ENCODE measurements around the gene EYS.
"Not testable (repeated sequence)": the region's sequence is repeated elsewhere in the genome, so short reads cannot be mapped to it uniquely, and the experiment has no call there.

The EYS gene

GRCh38 chr6:65637289-65638046, 69.6 kb downstream of the EYS start:
- DNase-seq (ENCODE audit: extremely low spot score, insufficient read length, low read depth), result no peak
- FAIRE-seq, result no peak

DNA sequence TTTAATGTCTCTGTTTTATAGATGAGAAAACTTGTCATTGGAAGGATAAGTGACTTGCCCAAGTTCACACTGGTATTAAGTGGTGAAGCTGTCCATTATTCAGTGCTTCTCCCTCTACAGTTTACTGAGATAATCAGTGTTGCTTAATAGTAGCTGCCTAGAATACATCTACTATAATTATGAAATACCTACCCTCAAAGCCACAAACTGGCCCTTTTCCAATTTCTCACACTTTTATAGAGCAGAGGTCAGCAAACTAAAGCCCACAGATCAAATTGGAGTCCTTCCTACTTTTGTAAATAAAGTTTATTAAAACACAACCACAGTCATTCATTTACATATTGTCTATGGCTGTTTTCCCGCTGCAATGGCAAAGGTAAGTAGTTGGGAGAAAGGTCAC, 73.5 kb downstream of the EYS start:
- DNase-seq (ENCODE audit: extremely low spot score, insufficient read length, low read depth) (no peak), FAIRE-seq (no peak)

GRCh38 chr6:65631711-65632110, 75.3 kb downstream of the EYS start:
- DNase-seq (ENCODE audit: extremely low spot score, insufficient read length, low read depth) (no peak), FAIRE-seq (no peak)

- not testable (repeated sequence) for DNase-seq (ENCODE audit: extremely low spot score, insufficient read length, low read depth); FAIRE-seq
Measured at GRCh38 chr6:65627434-65627999, 79.5 kb downstream of the EYS start.

DNA sequence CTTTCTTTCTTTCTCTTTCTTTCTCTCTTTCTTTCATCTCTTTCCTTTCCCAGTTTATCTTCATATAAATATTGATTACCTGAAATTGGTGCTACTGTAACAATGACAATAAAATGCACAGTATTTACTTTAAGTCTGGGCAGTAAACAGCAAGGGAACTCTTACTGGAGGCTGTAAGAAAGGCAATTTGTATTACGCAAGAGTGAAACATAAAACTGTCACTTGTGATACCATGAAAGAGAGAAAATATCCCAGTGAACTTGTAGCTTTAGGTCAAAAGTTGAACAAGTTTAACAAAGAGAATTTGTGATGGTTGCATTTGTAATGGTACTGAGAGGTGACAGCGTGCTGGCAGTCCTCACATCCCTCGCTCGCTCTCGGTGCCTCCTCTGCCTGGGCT, 80.0 kb downstream of the EYS start:
- no peak for FAIRE-seq
- DNase-seq (ENCODE audit: extremely low spot score, insufficient read length, low read depth), result no peak

GRCh38 chr6:65623566-65623965, 83.5 kb downstream of the EYS start:
- no peak for DNase-seq (ENCODE audit: extremely low spot score, insufficient read length, low read depth)
- no peak for FAIRE-seq

GRCh38 chr6:65610746-65611145, 96.3 kb downstream of the EYS start:
- DNase-seq (ENCODE audit: extremely low spot score, insufficient read length, low read depth), result no peak
- FAIRE-seq, result no peak

- FAIRE-seq (no peak), DNase-seq (ENCODE audit: extremely low spot score, insufficient read length, low read depth) (no peak)
Measured at GRCh38 chr6:65595540-65595939, 111.5 kb downstream of the EYS start.

DNA sequence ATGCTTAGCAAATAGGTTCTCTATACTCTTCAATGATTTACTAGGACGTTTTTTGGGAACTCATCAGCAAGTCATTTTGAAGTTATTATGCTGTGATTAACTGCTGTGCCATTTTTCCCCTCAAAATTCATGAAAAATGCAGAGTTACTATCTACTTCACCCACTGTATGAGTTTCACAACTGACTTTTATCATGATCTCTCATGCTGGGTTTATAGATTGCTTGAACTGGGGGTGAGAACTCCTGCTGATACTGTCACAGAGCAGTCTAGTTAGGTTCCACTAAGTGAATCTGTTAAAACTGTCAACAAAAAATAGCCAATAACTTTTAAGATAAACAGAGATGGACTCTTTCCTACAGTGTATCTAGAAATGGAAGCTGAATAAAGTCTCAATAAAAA, 136.7 kb downstream of the EYS start:
- DNase-seq (ENCODE audit: extremely low spot score, insufficient read length, low read depth) (no peak), FAIRE-seq (no peak)

GRCh38 chr6:65569505-65569904, 137.5 kb downstream of the EYS start:
- FAIRE-seq (no peak), DNase-seq (ENCODE audit: extremely low spot score, insufficient read length, low read depth) (no peak)

GRCh38 chr6:65569056-65569455, 138.0 kb downstream of the EYS start:
- not testable (repeated sequence) for FAIRE-seq; DNase-seq (ENCODE audit: extremely low spot score, insufficient read length, low read depth)

- no peak for DNase-seq (ENCODE audit: extremely low spot score, insufficient read length, low read depth)
Measured at GRCh38 chr6:65566117-65566516, 140.9 kb downstream of the EYS start.

GRCh38 chr6:65558071-65558470, 149.0 kb downstream of the EYS start:
- DNase-seq (ENCODE audit: extremely low spot score, insufficient read length, low read depth) (no peak), FAIRE-seq (no peak)

More at GRCh38 chr6:65566117-65566516, 140.9 kb downstream of the EYS start:
- FAIRE-seq, result no peak

- FAIRE-seq, result no peak
- no peak for DNase-seq (ENCODE audit: extremely low spot score, insufficient read length, low read depth)
Measured at GRCh38 chr6:65557224-65557623, 149.8 kb downstream of the EYS start.

GRCh38 chr6:65546894-65547293, 160.1 kb downstream of the EYS start:
- DNase-seq (ENCODE audit: extremely low spot score, insufficient read length, low read depth) (no peak), FAIRE-seq (no peak)

DNA sequence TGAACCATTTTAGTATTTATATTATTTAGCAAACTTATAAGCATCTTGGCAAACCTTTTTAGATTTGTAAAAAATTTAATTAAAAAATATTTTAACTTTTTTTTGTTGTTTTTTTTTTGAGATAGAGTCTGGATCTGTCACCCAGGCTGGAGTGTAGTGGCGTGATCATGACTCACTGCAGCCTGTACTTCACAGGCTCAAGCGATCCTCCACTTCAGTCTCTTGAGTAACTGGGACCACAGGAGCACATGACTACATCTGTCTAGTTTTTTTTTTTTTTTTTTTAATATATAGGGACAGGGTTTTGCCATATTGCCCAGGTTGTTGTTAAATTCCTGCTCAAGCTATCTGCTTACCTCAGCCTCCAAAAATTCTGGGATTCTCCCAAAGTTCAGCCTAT, 161.1 kb downstream of the EYS start:
- FAIRE-seq, result no peak

DNA sequence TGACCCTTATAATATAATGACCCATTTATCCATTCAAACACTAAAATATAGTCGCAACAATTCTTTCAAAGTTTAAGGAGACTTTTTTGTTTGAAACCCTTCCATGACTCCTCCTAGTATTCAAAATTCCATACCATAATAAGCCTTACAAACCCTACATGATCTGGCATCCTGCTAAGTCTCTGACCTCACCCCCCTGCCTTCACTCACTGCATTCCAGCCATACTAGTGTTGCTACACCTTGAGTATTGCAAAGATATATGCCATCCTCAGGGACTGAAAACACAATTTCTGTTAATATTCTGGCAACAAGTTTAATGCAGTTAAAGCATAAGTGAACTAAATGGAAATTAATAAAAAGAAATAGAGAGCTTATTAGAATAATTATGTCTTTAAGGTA, 168.4 kb downstream of the EYS start:
- DNase-seq (ENCODE audit: extremely low spot score, insufficient read length, low read depth) (no peak), FAIRE-seq (no peak)

More for the DNA sequence above, 161.1 kb downstream of the EYS start:
- DNase-seq (ENCODE audit: extremely low spot score, insufficient read length, low read depth), result no peak

GRCh38 chr6:65537600-65537999, 169.4 kb downstream of the EYS start:
- no peak for FAIRE-seq
- no peak for DNase-seq (ENCODE audit: extremely low spot score, insufficient read length, low read depth)

DNA sequence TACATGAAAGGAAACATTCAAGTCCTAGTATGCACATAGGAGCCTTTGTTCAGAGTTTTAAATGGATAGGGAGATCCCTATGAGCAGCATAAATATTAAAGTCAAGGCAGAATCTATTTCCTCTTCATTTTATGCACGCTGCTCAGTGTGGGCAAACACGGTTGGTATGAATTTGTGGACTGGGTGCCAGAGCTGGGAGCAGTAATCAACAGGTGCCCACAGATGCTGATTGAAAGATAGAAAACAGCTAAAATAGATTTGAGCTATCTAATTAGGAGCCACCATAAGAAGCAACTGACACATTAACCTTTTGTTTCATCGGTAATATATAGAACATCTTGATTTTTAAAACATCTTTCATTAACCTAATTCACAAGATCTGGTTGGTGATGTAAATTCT, 175.5 kb downstream of the EYS start:
- no peak for FAIRE-seq
- DNase-seq (ENCODE audit: extremely low spot score, insufficient read length, low read depth), result no peak

- DNase-seq (ENCODE audit: extremely low spot score, insufficient read length, low read depth) (no peak), FAIRE-seq (no peak)
Measured at GRCh38 chr6:65524232-65524631, 182.8 kb downstream of the EYS start.

- FAIRE-seq (no peak), DNase-seq (ENCODE audit: extremely low spot score, insufficient read length, low read depth) (no peak)
Measured at GRCh38 chr6:65505736-65506135, 201.3 kb downstream of the EYS start.

DNA sequence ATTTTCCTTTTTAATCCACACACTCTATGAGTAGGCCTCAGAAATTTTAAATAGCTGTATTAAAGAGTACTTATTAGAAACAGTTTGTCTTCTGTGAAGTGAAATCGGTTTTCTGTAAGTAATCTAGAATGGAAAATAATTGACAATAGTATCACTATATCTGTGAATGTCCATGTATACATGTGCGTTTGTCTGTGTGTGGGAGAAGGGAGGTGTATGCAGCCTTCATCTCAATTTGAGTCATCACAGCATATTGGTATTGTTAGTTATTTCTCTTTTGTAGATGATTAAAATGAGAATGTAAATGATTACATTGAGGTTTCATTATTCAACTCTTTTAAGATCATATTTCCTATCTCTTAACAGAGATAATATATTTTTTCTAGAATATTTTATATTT, 206.0 kb downstream of the EYS start:
- DNase-seq (ENCODE audit: extremely low spot score, insufficient read length, low read depth), result no peak
- no peak for FAIRE-seq

Measured in GM18507 (cell line).